ENCODE data around the gene IGF1R. TPM values are rescaled to one million over a fixed set of nuclear protein-coding genes. Genes with fewer than 3 reads are reported as not detected.

IGF1R gene
- total RNA-seq, 4 donors from 2014 or later = 59.6 to 172 (median 88.5) TPM

GRCh38 chr15:98725874-98726273 lies 77.5 kb downstream of the IGF1R start:
- 70 to 77% methylated on average over 5 of the region's 5 CpGs for WGBS, 2 donors
- H3K4me3 ChIP-seq (ENCODE audit: low read depth, poor library complexity, severe bottlenecking) = no peak overlapping the region
- no peak for TF ChIP-seq CTCF (IDR thresholded peaks at IDR 0.05)
- no peak for TF ChIP-seq POLR2A (IDR thresholded peaks at IDR 0.05)
- no peak for DNase-seq (ENCODE audit: low spot score in 2 of 2)
- intact Hi-C loops (cut with DNase I; ENCODE audit: low total_unique reads) = no loop called here

- H3K4me3 ChIP-seq (ENCODE audit: low read depth, poor library complexity, severe bottlenecking) = no peak overlapping the region
- DNase-seq (ENCODE audit: low spot score in 2 of 2) = peak; percentile 77 to 96
- WGBS, 2 donors = 13 to 28% methylated on average over 19 to 20 of the region's 20 CpGs
- TF ChIP-seq CTCF (IDR thresholded peaks at IDR 0.05) = no peak
- no peak for TF ChIP-seq POLR2A (IDR thresholded peaks at IDR 0.05)
- intact Hi-C loops (cut with DNase I; ENCODE audit: low total_unique reads) = no loop called here
Observed at GRCh38 chr15:98727115-98728040, 79.0 kb downstream of the IGF1R start.

DNA sequence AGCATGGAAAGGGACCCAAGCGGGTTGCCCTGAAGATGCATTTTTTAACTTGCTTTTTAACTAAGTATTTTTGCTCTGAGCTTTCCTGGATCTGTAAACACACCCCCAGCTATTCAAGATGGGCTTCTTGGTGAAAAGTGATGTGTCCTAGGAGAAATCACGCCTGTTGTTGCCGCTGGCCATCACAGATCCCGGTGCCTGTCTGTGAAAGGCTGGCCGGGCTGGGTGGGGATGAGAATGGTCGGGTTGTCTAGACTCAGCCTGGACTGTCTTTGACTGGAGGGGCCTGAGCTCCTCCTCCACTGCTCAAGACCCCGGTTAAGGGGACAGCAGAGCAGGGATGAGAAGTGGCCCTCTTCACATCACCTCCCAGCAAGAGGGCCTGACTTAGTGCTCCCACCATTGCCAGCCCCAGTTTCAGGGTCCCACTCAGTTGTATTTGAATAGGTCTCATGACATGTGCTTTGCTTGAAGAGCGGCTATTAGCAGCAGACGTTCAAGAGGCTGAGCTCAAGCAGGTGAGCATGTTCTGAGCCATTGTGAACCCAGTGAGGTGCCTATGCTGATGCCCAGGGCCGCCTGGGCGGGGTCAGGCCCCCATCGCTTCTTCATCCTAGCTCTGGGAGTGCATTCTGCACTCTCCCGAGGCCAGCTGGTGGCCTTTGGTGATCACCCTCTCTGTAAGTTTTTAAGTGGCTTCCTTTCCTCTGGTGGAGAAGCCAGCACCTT lies 79.9 kb downstream of the IGF1R start:
- 78 to 80% methylated on average over 13 of the region's 13 CpGs for WGBS, 2 donors
- TF ChIP-seq CTCF (IDR thresholded peaks at IDR 0.05) (no peak), POLR2A (IDR thresholded peaks at IDR 0.05) (no peak)
- intact Hi-C loops (cut with DNase I; ENCODE audit: low total_unique reads) = no loop called here
- no peak for DNase-seq (ENCODE audit: low spot score in 2 of 2)
- no peak overlapping the region for H3K4me3 ChIP-seq (ENCODE audit: low read depth, poor library complexity, severe bottlenecking)

DNA sequence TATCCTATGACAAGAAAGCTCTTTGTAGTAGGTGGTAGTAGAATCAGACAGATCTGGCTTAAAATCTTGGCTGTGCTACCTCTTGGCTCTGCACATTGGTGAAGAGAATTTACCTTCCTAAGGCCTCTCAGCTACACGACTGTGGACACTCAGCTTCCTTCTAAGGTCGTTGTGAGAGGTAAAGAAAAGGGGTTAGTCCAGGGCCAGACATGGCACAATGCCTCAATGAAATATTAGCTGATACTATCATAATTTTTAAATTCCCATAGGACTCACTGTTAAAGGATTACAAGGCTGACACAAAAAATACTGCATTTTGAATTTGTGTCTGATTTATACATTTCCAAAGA lies 80.4 kb downstream of the IGF1R start:
- WGBS, 2 donors = 44 to 46% methylated on average over 2 of the region's 2 CpGs
- DNase-seq (ENCODE audit: low spot score in 2 of 2) = no peak
- intact Hi-C loops (cut with DNase I; ENCODE audit: low total_unique reads) = no loop called here
- H3K4me3 ChIP-seq (ENCODE audit: low read depth, poor library complexity, severe bottlenecking) = no peak overlapping the region
- no peak for TF ChIP-seq POLR2A (IDR thresholded peaks at IDR 0.05)
- TF ChIP-seq CTCF (IDR thresholded peaks at IDR 0.05) = no peak

- no peak for TF ChIP-seq CTCF (IDR thresholded peaks at IDR 0.05)
- TF ChIP-seq POLR2A (IDR thresholded peaks at IDR 0.05) = no peak
- intact Hi-C loops (cut with DNase I; ENCODE audit: low total_unique reads) = no loop called here
- 59% methylated on average over 3 of the region's 3 CpGs for WGBS, 2 donors
- H3K4me3 ChIP-seq (ENCODE audit: low read depth, poor library complexity, severe bottlenecking) = no peak overlapping the region
- no peak for DNase-seq (ENCODE audit: low spot score in 2 of 2)
Observed at GRCh38 chr15:98729446-98730042, 81.2 kb downstream of the IGF1R start.
